Right lobe of liver (tissue), 6 donors: ENCODE results near the gene NAPA. TPM values are rescaled to one million over a fixed set of nuclear protein-coding genes. Genes with fewer than 3 reads are reported as not detected.

Experiments used
- ATAC-seq, 4 donors: fragments of 200-7000 bp; cut with Tn5 transposase; one replicate each; pipeline ENCODE4 v1.9.1; 2020; ENCODE audit warnings: mild to moderate bottlenecking in 4 of 4, moderate library complexity in 4 of 4
- DNase-seq, 3 donors: peaks; one replicate each; pipeline ENCODE4 v3.0.0-alpha.2; 2020
- H3K27ac ChIP-seq, 3 donors: fragments of 200-600 bp; one replicate each; pipeline ENCODE4 v1.8.0; 2022
- H3K27me3 ChIP-seq, 2 donors: fragments of 200-600 bp; one replicate each; pipeline ENCODE4 v1.8.0; 2022
- H3K36me3 ChIP-seq, 4 donors: fragments of 200-600 bp; sonication (generic) in 1 of 4; one replicate each; pipeline versions ENCODE4 v1.5.1 to v1.8.0; 2017 to 2022; ENCODE audit warnings: control low read depth in 1 of 4
- H3K4me1 ChIP-seq, 4 donors: fragments of 200-600 bp; sonication (generic) in 1 of 4; one replicate each; pipeline versions ENCODE4 v1.5.1 to v1.8.0; 2017 to 2022; ENCODE audit warnings: control low read depth in 1 of 4
- H3K4me3 ChIP-seq, 3 donors: fragments of 200-600 bp; one replicate each; pipeline ENCODE4 v1.8.0; 2022
- H3K9me3 ChIP-seq, 4 donors: fragments of 200-600 bp; sonication (generic) in 1 of 4; one replicate each; pipeline versions ENCODE4 v1.5.1 to v1.8.0; 2017 to 2022; ENCODE audit warnings: control low read depth in 1 of 4
- CTCF ChIP-seq, 4 donors: fragments of 200-600 bp in 3 of 4; fragments of 450-650 bp in 1 of 4; IDR thresholded peaks; one replicate each; pipeline versions ENCODE4 v1.5.1 to v1.8.0; 2016 to 2022; ENCODE audit warnings: antibody characterized with exemption in 4 of 4, mild to moderate bottlenecking in 2 of 4
- POLR2A ChIP-seq: fragments of 450-650 bp; IDR thresholded peaks from one replicate; pipeline ENCODE4 v1.6.1; 2017; ENCODE audit warnings: antibody characterized with exemption, mild to moderate bottlenecking
- WGBS: methylation state at CpG from one replicate; pipeline ENCODE4 v1.1.6; 2018; ENCODE audit warnings: low coverage, low lambda C conversion rate; ENCODE audit not compliant: insufficient coverage; ENCODE audit errors: missing lambda C conversion rate; 5-methylcytosine and 5-hydroxymethylcytosine counted together
- intact Hi-C, 2 donors: fragments of 100-400 bp; cut with DNase I; formaldehyde crosslinking; loops; one replicate each; pipeline versions ENCODE4 v1.11.2 to v1.14.1; 2022
- total RNA-seq, 6 experiments: library from RNA; depleted of rRNA in 2 of 6; stranded (reverse); fragments of >200 nt in 2 of 6; fragmentation: NEBNext Ultra II Directional in 3 of 6; extraction: Animal tissue kit (Norgen Biotek cat#: 25700) in 3 of 6; gene quantifications; one replicate each; pipeline versions ENCODE4 v1.1.0 to v1.2.4, GENCODE V29; 2016 to 2023
- donor health status: DM: no; HTN: yes; CAD: no.
- donor health status: DM: no; HTN: no; CAD: no.
- donor health status: DM: no; HTN: no; CAD: no.
- donor health status: DM: no; HTN: yes; CAD: no.
- donor health status: DM: no; HTN: yes; CAD: no.

NAPA gene
- total RNA-seq, 6 experiments from 2014 or later, result 83.0 to 179 (median 96.0) TPM

DNA sequence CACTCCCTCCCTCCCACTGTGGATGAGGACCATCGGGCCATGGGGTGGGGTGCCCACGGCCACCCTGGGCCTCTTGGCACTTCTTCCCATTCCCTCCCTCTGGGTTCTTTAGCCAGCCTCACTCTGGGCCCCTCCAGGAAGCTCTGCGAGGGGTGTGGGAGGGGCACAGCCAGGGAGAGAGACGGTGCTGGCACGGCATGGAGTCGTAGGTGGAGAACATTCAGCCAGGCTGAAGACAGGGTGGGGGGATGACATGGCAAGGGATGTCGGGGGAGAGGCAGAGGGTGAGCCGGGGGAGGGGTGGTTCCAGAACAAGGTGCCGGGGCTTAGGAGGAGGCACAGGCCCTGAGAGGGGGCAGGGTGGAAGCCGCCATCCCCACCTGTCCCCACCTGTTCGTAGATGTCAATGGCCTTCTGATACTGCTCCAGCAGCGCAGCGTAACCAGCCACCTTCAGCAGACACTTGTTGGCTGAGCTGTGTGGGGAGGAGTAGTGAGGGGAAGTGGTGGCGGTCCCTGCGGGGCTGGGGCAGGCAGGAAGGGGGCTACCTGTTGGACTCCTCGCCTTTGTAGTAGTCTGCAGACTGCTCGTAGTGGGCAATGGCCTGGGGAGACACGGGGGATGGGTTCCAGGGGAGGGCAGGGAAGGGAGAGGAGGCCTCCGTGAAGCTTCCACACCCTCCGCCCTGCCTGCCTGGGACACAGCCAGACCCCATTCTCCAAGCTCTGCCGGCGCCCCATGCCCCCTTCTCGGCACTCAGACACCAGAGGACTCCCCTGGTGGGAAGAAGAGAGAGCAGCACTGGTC, 22.1 kb downstream of the NAPA start:
- no peak overlapping the region for H3K27ac ChIP-seq
- H3K27me3 ChIP-seq, result no peaks in the 10 kb centered on the region
- DNase-seq (no peak), ATAC-seq (no peak)
- no peak overlapping the region for H3K4me3 ChIP-seq
- H3K4me1 ChIP-seq, result no peaks in the 10 kb centered on the region
- TF ChIP-seq CTCF (IDR thresholded peaks at IDR 0.05) (no peak), POLR2A (no peak)
- WGBS, result 59% methylated on average over 8 of the region's 23 CpGs
- no peaks in the 10 kb centered on the region for H3K9me3 ChIP-seq
- intact Hi-C loops, result no loop called here
- H3K36me3 ChIP-seq, result peaks cover 0 to 55% (median 8%) of the 10 kb centered on the region in 4 donors

DNA sequence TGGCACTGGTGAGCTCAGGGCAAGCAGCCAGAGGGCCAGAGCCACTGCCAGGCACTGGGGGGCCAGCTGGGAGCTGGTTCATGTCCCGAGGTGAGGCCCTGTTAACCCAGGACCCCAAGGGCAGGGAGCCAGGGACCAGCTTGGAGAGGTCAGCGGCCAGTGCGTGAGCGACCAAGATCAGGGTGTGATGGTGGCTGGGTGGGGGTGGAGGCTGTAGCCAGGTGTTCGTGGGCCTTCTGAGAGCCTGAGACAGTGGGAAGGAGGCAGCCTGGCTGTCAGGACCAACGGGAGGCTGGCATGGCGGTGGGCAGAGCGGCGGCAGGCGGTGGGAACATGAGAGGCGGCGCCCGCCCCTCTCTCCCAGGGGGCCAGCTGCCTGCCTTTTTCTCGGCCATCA, 22.7 kb downstream of the NAPA start:
- H3K36me3 ChIP-seq, result peaks cover 0 to 55% (median 7%) of the 10 kb centered on the region in 4 donors
- TF ChIP-seq POLR2A (no peak), CTCF (IDR thresholded peaks at IDR 0.05) (no peak)
- peak in 1 of 4 donors; percentile 5 for ATAC-seq
- intact Hi-C loops, result no loop called here
- no peaks in the 10 kb centered on the region for H3K4me1 ChIP-seq
- no peak overlapping the region for H3K4me3 ChIP-seq
- H3K9me3 ChIP-seq, result no peaks in the 10 kb centered on the region
- H3K27ac ChIP-seq, result no peak overlapping the region
- H3K27me3 ChIP-seq, result no peaks in the 10 kb centered on the region
- no CpG with 5 or more reads among the region's 14 CpGs for WGBS
- no peak for DNase-seq

GRCh38 chr19:47491358-47492136, 23.3 kb downstream of the NAPA start:
- Histone ChIP-seq H3K9me3 (no peaks in the 10 kb centered on the region), H3K4me3 (no peak overlapping the region), H3K4me1 (no peaks in the 10 kb centered on the region), H3K27me3 (no peaks in the 10 kb centered on the region), H3K27ac (no peak overlapping the region), H3K36me3 (peaks cover 0 to 53% (median 7%) of the 10 kb centered on the region in 4 donors)
- 82% methylated on average over 18 of the region's 22 CpGs for WGBS
- intact Hi-C loops, result no loop called here
- ATAC-seq (no peak), DNase-seq (no peak)
- TF ChIP-seq CTCF (IDR thresholded peaks at IDR 0.05) (no peak), POLR2A (no peak)

GRCh38 chr19:47490847-47491246, 24.0 kb downstream of the NAPA start:
- TF ChIP-seq CTCF (IDR thresholded peaks at IDR 0.05), result no peak
- no peak for TF ChIP-seq POLR2A
- ATAC-seq, result no peak
- Histone ChIP-seq H3K36me3 (peaks cover 0 to 50% (median 7%) of the 10 kb centered on the region in 4 donors), H3K9me3 (no peaks in the 10 kb centered on the region), H3K4me3 (no peak overlapping the region), H3K4me1 (no peaks in the 10 kb centered on the region), H3K27ac (no peak overlapping the region), H3K27me3 (no peaks in the 10 kb centered on the region)
- no peak for DNase-seq
- intact Hi-C loops, result no loop called here
- no CpG with 5 or more reads among the region's 3 CpGs for WGBS
